Occipital lobe (tissue), 2 donors: ENCODE measurements around the gene CHD5. TPM values are rescaled to one million over a fixed set of nuclear protein-coding genes. Genes with fewer than 3 reads are reported as not detected.
"Not testable (repeated sequence)": the region's sequence is repeated elsewhere in the genome, so short reads cannot be mapped to it uniquely, and the experiment has no call there.

ENCODE experiments used
- DNase-seq: peaks from one replicate; lab custom pipeline; 2025; lab: John Stamatoyannopoulos, UW
- total RNA-seq: library from RNA; depleted of rRNA; stranded (reverse); fragments of >200 nt; gene quantifications from one replicate; pipeline ENCODE4 v1.2.3, GENCODE V29; 2014

Gene CHD5
- total RNA-seq, 1 donor from 2014 or later: 40.9 TPM

DNA sequence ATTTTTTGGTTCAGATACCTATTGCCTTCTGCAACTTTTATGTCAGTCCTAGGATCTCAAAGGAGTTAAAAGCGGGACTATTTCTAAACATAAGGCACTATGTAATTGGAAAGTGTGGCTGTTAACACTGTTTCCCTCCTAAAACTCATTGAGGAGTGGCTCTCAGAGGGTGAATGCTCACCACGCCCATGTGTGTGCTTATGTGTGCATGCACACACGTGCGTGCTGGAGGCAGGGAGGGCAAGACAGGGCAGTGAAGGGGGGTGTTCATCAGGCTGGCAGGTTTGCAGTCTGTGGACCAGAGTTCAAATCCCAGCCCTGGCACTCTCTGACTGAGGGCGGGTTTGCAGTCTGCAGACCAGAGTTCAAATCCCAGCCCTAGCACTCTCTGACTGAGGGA lies 112.0 kb downstream of the CHD5 start:
- DNase-seq: no peak

DNA sequence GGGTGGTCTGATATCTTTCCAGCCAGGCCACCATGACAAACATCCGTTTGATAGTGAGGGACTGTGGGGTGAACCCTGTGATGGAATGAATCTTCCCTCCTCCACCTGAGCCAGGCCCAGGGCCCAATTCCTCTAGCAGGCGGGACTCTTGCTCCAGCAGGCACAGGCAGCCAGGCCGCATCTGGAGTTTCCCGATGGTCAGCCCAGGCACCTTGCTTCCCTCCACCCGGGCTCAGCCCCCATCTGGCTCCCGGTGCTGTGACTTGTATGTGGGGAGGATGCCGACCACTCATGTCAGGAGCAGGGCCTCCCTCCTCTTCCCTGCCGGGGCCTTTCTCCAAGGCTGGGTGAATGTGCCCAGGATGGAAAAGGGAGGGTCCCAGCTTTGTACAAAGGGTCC lies 113.4 kb downstream of the CHD5 start:
- DNase-seq: no peak

DNA sequence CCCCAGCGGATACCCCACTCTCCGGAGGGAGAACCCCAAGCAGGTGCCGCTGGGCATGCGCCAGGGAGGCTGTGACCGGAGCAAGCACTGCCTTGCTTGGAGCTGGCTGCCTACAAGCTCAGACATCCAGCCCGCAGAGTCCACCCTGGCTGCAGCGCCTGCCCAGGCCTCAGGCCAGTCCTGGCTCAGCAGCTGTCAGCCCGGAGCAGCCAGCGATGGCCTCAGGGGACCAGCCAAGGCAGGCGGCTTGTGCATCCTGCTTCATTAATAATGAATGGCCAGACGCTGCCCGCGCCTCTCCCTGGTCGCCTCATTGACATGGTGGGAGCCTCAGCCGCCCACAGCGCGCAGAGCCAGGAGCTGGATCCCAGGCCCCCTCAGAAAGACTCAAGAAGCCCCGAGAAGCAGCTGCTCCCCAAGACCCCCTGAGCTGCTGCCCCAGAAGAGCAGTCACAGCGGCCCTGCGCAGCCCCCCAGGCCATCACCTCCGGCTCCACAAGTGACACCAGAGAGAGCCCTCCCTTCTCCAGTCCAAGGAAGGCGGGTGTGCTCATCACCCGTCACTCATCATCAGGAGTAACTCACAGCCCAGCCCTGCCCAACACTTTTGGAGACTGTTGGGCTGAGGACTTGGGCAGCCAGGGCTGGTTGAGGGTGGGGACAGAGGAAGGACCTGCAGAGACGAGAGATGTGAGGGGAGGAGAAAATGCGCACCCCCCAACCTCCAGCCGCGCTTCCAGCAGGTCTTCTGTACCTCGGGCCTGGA lies 114.8 kb downstream of the CHD5 start:
- no peak for DNase-seq

DNA sequence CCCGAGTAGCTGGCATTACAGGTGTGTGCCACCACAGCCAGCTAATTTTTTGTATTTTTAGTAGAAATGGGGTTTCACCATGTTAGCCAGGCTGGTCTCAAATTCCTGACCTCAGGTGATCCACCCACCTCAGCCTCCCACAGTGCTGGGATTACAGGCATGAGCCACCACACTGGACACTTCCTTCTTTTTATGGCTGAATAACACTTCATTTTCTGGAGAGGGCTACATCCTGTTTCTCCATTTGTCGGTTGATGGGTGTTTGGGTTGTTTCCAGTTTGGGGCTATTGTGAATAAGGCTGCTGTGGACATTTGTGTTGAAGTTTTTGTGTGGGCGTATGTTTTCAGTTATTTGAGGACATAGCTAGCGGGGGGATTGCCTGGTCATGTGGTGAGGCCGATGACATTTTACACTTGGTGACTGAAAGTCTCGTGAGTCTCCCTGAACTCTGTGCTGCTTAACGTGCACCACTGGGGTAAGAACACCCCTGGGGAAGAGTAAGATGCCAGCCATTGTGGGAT lies 116.5 kb downstream of the CHD5 start:
- not testable (repeated sequence) for DNase-seq

DNA sequence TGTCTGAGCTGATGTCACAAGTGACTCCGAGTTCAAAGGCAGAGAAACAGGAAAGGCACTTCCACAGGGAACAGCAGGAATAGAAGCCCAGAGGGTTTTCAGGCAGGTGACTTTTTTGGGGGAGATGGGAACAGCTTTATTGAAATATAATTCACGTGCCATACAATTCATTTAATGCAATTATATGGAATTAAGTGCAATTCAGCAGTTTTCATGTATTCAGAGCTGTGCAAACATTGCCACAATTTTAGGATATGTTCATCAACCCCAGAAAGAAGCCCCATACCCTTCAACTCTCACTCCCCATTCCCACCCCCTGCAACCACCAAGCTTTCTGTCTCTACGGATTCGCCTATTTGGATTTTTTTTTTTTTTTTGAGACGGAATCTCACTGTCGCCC lies 117.5 kb downstream of the CHD5 start:
- DNase-seq: no peak

DNA sequence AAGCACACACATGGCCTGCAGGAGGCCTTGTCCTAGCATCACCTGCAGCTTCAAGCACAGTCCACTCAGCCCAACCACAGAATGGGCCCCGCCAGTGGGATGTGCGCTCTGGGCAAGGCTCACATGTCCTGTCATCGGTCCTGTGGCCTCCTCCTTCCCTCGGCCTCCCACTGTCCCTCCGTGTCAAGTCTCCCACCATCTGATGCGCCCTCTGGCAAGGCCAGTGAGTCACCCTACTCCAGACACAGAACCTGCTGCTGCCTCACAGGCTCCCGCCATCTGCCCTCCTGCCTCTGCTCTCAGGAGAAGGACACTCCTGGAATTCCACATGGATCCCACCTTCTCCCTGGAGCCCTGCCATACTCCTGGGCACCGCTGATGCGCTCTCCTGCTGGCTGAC lies 120.3 kb downstream of the CHD5 start:
- DNase-seq: no peak

DNA sequence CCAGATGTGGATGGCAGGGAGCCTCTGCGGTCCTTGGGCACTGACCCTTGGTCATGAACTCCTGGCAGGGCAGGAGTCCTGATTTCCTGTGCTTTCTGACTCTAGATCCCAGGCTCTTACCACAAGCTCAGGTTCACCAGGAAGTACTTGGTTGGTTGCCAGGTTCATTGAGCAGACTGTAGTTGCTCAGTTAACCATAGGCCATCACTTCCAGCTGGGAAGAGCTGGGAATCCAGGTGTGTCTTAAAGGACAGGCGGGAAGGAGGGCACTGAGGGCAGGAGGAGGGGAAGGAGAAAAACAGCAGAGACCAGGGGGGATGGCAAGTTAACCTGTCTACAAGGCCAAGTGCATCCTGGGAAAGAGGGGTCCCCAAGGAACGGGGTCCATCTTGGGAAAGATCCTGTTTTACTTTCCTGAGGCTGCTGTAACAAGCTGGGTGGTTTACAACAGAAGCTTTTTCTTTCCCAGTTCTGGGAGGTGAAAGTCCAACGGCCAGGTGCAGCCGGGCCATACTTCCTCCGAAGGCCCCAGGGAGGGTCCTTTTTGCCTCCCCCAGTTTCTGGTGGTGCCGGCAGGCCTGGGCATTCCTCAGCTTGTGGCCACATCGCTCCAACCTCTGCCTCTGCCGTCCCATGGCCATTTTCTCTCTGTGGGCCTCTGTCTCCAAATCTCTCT lies 122.8 kb downstream of the CHD5 start:
- no peak for DNase-seq

DNA sequence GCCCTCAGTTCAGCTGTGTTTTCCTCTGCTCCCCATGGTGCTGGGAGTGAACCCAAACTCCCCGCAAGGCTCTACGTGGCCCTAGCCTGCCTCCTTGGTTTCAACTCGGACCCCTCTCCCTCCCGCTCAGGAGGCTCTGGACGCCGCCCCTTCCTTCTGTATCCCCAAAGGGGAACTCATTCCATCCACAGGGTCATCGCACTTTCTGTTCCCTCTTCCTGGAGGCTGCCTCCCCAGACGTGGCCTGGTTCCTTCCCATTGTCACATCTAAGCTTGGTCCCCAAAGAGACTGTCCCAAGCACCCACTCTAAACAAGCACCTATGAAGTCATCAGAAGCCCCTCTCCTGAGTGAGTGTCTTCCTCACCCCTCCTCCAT lies 123.6 kb downstream of the CHD5 start:
- DNase-seq: no peak

DNA sequence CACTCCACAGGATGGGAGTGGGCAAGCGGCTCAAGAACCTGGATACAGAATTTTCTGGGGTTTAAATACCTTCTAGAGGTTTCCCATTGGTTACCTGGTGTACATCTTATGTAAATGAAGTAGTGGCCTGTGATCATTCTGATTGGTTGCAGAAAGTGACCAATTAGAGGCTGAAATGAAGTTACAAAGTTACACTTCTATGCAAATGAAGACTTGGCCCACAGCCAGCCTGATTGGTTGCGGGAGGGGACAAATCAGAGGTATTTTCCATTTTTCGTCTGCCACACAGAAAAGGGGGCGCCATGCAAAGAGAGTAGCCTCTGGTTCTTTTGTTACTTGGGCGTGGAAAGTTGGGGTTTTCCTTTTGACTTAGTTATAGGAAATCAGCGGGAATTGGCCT lies 125.5 kb downstream of the CHD5 start:
- no peak for DNase-seq

DNA sequence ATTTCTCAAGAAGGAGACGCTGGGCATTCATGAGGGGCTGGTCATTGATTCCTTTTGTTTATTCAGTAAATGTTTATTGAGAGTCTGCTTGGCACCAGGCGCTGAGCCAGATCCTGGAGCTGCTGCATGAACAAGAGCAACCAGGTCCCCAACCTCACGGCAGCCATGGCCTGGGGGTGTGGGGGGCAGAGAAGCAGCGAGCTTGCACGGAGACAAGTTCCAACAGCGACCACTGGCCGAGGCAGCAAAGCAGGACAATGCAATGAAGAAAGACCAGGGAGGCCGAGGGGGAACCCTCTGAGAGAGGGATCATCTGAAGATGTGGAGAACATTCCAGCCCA lies 126.9 kb downstream of the CHD5 start:
- no peak for DNase-seq

DNA sequence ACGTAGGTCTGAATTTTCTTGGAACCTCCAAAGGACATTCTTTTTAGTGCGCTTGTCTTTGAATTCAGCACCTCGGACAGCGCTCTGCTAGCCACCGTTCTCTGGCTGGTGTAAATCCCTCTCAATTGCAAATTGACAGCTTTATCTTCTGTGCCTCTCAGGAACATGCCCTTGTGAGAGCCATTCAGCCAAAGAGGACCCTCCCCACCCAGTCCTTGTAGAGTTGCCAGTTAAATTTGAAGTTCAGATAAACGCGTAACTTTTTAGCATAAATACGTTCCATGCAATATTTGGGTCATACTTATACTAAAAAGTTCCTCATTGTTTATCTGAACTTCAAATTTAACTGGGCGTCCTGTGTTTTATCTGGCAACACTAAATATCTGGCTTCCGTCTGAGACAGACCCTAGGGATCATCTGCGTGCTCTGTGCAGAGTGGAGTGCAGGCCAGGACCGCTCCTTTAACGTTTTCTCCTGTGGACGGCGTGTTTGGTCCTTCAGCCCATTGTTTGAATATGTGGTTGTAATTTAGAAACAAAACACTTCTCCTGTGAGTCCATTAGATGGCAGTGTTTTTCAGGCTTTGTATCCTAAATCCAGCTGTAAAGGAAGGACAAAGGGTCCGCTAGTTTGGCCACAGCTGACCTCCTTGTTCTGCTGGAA lies 127.4 kb downstream of the CHD5 start:
- no peak for DNase-seq

Other genes with a start within 250 kb of the CHD5 start
- 8.6 TPM for gene NPHP4, start 187.9 kb downstream of the CHD5 start, total RNA-seq
- gene KCNAB2, start 134.4 kb downstream of the CHD5 start, total RNA-seq: 5.1 TPM
- 371 TPM for gene RPL22, start 19.3 kb upstream of the CHD5 start, total RNA-seq
- 8.7 TPM for gene RNF207, start 25.8 kb upstream of the CHD5 start, total RNA-seq
- gene ICMT, start 55.6 kb upstream of the CHD5 start, total RNA-seq: 21.7 TPM
- gene HES3, start 63.9 kb upstream of the CHD5 start, total RNA-seq: not detected
- gene GPR153, start 80.8 kb upstream of the CHD5 start, total RNA-seq: 25.3 TPM
- 27.0 TPM for gene ACOT7, start 213.4 kb upstream of the CHD5 start, total RNA-seq
- 0.16 TPM for gene HES2, start 239.6 kb upstream of the CHD5 start, total RNA-seq
- gene ESPN, start 244.5 kb upstream of the CHD5 start, total RNA-seq: not detected